CD14-positive monocyte (primary cell): ENCODE data around the gene HIGD1A. TPM values are rescaled to one million over a fixed set of nuclear protein-coding genes. Genes with fewer than 3 reads are reported as not detected.

Source experiments
- DNase-seq, 3 donors: peaks; one replicate each; pipeline ENCODE4 v3.0.0-alpha.2; 2011 to 2022
- H2AFZ ChIP-seq: 2 replicates; pipeline ENCODE4 v1.6.0; 2012; ENCODE audit warnings: mild to moderate bottlenecking, low read depth, low read length, inconsistent platforms; ENCODE audit not compliant: insufficient read depth, poor library complexity, severe bottlenecking
- H3K27ac ChIP-seq, 2 donors: 1 replicate in 1 of 2; 2 replicates in 1 of 2; pipeline ENCODE4 v1.5.1; 2012 to 2013; ENCODE audit warnings: low read length in 2 of 2, control low read depth in 1 of 2, inconsistent platforms in 1 of 2, low read depth in 1 of 2, mild to moderate bottlenecking in 1 of 2
- H3K27me3 ChIP-seq, 2 donors: one replicate each; pipeline versions ENCODE4 v1.6.0 to v1.6.1; 2011 to 2013; ENCODE audit warnings: low read length in 2 of 2; ENCODE audit not compliant: control insufficient read depth in 2 of 2, insufficient read depth in 2 of 2
- H3K36me3 ChIP-seq, 2 donors: replicated peaks in 1 of 2; 1 replicate in 1 of 2; 2 replicates in 1 of 2; pipeline versions ENCODE4 v1.5.1 to v1.6.1; 2012 to 2013; ENCODE audit warnings: low read length in 2 of 2, control low read depth in 1 of 2, inconsistent platforms in 1 of 2, mild to moderate bottlenecking in 1 of 2; ENCODE audit not compliant: insufficient read depth in 2 of 2, control insufficient read depth in 1 of 2
- H3K4me1 ChIP-seq, 2 donors: 1 replicate in 1 of 2; 2 replicates in 1 of 2; pipeline versions ENCODE4 v1.5.1 to v1.6.1; 2012 to 2013; ENCODE audit warnings: low read length in 2 of 2, control low read depth in 1 of 2, inconsistent platforms in 1 of 2, mild to moderate bottlenecking in 1 of 2, moderate library complexity in 1 of 2; ENCODE audit not compliant: insufficient read depth in 2 of 2, control insufficient read depth in 1 of 2
- H3K4me2 ChIP-seq: replicated peaks from 2 replicates; pipeline ENCODE3; 2012; ENCODE audit warnings: low read length, moderate library complexity, mild to moderate bottlenecking; ENCODE audit not compliant: poor library complexity, severe bottlenecking; ENCODE audit errors: extremely low read depth
- H3K4me3 ChIP-seq, 3 experiments: fragments of 200-600 bp in 1 of 3; sonication (generic) in 1 of 3; replicated peaks in 1 of 3; 1 replicate in 2 of 3; 2 replicates in 1 of 3; pipeline ENCODE4 v1.5.1; 2011 to 2013; ENCODE audit warnings: low read length in 3 of 3, mild to moderate bottlenecking in 3 of 3, control low read depth in 2 of 3, low read depth in 2 of 3, inconsistent platforms in 1 of 3, moderate library complexity in 1 of 3
- H3K79me2 ChIP-seq: 2 replicates; pipeline ENCODE4 v1.6.0; 2012; ENCODE audit warnings: mild to moderate bottlenecking, control low read depth, inconsistent platforms, low read length, moderate library complexity; ENCODE audit not compliant: insufficient read depth
- H3K9ac ChIP-seq: 2 replicates; pipeline ENCODE4 v1.6.0; 2017; ENCODE audit warnings: low read length, mild to moderate bottlenecking; ENCODE audit not compliant: insufficient read depth, poor library complexity, severe bottlenecking
- H3K9me3 ChIP-seq, 2 donors: replicated peaks in 1 of 2; 1 replicate in 1 of 2; 2 replicates in 1 of 2; pipeline versions ENCODE4 v1.5.1 to v1.6.1; 2012 to 2013; ENCODE audit warnings: low read length in 2 of 2, control low read depth in 1 of 2; ENCODE audit not compliant: control insufficient read depth in 1 of 2, insufficient read depth in 1 of 2
- H4K20me1 ChIP-seq: 2 replicates; pipeline ENCODE4 v1.6.0; 2012; ENCODE audit warnings: mild to moderate bottlenecking, low read length, control low read depth, moderate library complexity; ENCODE audit not compliant: insufficient read depth
- H3K27ac Mint-ChIP-seq, 7 donors: one replicate each; pipeline ENCODE4 v1.8.0; 2020; ENCODE audit warnings: mild to moderate bottlenecking in 7 of 7, mixed read lengths in 7 of 7, moderate library complexity in 6 of 7, inconsistent platforms in 2 of 7
- H3K27me3 Mint-ChIP-seq, 3 donors: one replicate each; pipeline ENCODE4 v1.8.0; 2021 to 2022; ENCODE audit warnings: low read depth in 3 of 3, mild to moderate bottlenecking in 3 of 3, mixed read lengths in 3 of 3, moderate library complexity in 3 of 3, inconsistent platforms in 1 of 3
- H3K36me3 Mint-ChIP-seq, 2 donors: one replicate each; pipeline ENCODE4 v1.8.0; 2020; ENCODE audit warnings: mixed read lengths in 2 of 2, inconsistent platforms in 1 of 2, mild to moderate bottlenecking in 1 of 2
- H3K4me1 Mint-ChIP-seq: one replicate; pipeline ENCODE4 v1.8.0; 2020; ENCODE audit warnings: mild to moderate bottlenecking, mixed read lengths
- H3K4me3 Mint-ChIP-seq, 2 donors: one replicate each; pipeline ENCODE4 v1.8.0; 2020; ENCODE audit warnings: mild to moderate bottlenecking in 2 of 2, mixed read lengths in 2 of 2, moderate library complexity in 1 of 2
- H3K9me3 Mint-ChIP-seq, 7 donors: one replicate each; pipeline ENCODE4 v1.8.0; 2020 to 2022; ENCODE audit warnings: mixed read lengths in 7 of 7, mild to moderate bottlenecking in 6 of 7, moderate library complexity in 6 of 7, inconsistent platforms in 2 of 7
- WGBS: methylation state at CpG from one replicate; pipeline ENCODE4 v1.1.5; 2013; ENCODE audit warnings: missing lambda C conversion rate; ENCODE audit not compliant: insufficient coverage; 5-methylcytosine and 5-hydroxymethylcytosine counted together
- intact Hi-C, 2 donors: fragments of 100-400 bp; cut with micrococcal nuclease; formaldehyde crosslinking; loops; one replicate each; pipeline versions ENCODE4 v1.15.0 to v1.15.1; 2023
- polyA plus RNA-seq, 3 donors: library from polyadenylated mRNA; depleted of rRNA in 1 of 3; unstranded in 2 of 3; stranded (reverse) in 1 of 3; fragments of 300-500 nt in 2 of 3; fragments of >200 nt in 1 of 3; fragmentation: Illumina TruSeq in 2 of 3; gene quantifications; 1 replicate in 2 of 3; 2 replicates in 1 of 3; pipeline ENCODE4 v1.2.3, GENCODE V29; 2012 to 2021
- TF ChIP-seq, protein P1 (sequence below): fragments of 200-600 bp; IDR thresholded peaks from one replicate; pipeline ENCODE4 v1.8.0; 2022; ENCODE audit warnings: antibody characterized with exemption, mild to moderate bottlenecking

HIGD1A gene
- polyA plus RNA-seq, 3 donors = 34.8 to 115 (median 104) TPM

DNA sequence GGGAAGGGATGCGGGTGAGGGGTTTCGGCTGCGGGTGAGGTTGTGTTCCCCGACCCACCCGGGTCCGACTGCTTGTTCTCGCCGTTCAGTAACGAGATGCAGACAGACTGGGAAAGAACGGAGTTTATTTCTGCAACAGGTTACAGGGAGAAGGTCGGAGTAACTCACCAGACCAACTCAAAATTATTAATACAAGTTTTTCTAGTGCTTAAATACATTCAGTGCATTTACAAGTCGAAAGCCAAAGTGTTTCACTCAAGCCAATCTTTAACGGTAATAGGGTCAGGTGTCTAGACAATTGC, 492 bp upstream of the HIGD1A start:
- no peak for DNase-seq
- peaks cover 14 to 35% (median 17%) of the 10 kb centered on the region in 3 donors for H3K27me3 Mint-ChIP-seq
- H3K36me3 Mint-ChIP-seq = peaks cover 5% of the 10 kb centered on the region in 2 donors

DNA sequence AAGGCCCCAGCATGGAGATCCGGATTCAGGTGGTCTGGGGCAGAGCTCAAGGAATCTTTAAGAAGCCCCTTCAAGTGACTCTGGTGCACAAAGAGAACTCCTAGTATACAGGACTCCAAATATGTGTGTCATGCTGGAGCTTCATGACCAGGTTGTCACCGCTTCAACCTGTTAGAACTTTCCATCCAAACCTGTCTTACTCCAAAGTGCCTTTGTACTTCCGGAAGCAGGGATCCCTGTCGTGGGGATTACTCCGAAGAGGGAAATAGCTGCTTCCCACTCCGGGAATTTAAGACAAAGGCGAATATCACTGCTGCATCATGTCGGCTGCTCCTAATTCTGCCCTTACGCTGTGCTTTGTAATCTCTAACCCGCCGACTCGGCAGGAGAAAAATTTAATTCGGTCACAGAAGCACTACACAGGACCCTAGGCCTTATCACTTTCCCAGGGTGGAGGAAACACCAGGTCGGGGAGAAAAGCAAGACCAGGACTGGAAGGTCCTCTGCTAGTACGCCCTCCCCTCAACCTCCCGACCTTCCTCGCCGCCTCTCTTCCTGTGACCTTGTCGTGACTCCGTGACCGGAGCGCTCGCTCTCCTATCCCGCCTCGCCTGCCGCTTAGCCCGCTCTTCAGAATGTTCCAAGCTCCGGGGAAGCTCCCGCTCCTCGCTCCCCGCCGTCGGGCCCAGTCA, 730 bp downstream of the HIGD1A start:
- no peaks in the 10 kb centered on the region for H3K36me3 ChIP-seq
- peak overlapping the region; percentile 79 to 80 for H3K27ac ChIP-seq
- H3K4me3 Mint-ChIP-seq = peak overlapping the region; percentile 98 to 99
- H3K4me1 Mint-ChIP-seq = peaks cover 46% of the 10 kb centered on the region
- DNase-seq = peak in 2 of 3 donors; percentile 12 to 22
- H2AFZ ChIP-seq = peak overlapping the region; percentile 97
- peak overlapping the region; percentile 91 for H3K4me2 ChIP-seq
- H3K27me3 ChIP-seq = peaks cover 2 to 18% of the 10 kb centered on the region in 2 donors
- peaks cover 0 to 3% (median 0%) of the 10 kb centered on the region in 7 donors for H3K9me3 Mint-ChIP-seq
- TF ChIP-seq, protein P1, sequence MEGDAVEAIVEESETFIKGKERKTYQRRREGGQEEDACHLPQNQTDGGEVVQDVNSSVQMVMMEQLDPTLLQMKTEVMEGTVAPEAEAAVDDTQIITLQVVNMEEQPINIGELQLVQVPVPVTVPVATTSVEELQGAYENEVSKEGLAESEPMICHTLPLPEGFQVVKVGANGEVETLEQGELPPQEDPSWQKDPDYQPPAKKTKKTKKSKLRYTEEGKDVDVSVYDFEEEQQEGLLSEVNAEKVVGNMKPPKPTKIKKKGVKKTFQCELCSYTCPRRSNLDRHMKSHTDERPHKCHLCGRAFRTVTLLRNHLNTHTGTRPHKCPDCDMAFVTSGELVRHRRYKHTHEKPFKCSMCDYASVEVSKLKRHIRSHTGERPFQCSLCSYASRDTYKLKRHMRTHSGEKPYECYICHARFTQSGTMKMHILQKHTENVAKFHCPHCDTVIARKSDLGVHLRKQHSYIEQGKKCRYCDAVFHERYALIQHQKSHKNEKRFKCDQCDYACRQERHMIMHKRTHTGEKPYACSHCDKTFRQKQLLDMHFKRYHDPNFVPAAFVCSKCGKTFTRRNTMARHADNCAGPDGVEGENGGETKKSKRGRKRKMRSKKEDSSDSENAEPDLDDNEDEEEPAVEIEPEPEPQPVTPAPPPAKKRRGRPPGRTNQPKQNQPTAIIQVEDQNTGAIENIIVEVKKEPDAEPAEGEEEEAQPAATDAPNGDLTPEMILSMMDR = no peak
- peaks cover 5% of the 10 kb centered on the region in 2 donors for H3K36me3 Mint-ChIP-seq
- peak overlapping the region; percentile 75 for H3K9ac ChIP-seq
- peaks cover 25 to 39% of the 10 kb centered on the region in 2 donors for H3K4me1 ChIP-seq
- peaks cover 48% of the 10 kb centered on the region for H3K79me2 ChIP-seq
- H4K20me1 ChIP-seq = peaks cover 24% of the 10 kb centered on the region
- peak overlapping the region; percentile 89 to 96 (median 92) for H3K27ac Mint-ChIP-seq
- intact Hi-C loops = loop anchor here in 1 of 2 donors (10.0 kb wide), 1 partner anchor 199 kb away; the partner anchor contains the start of gene NKTR
- WGBS = 2% methylated on average over 28 of the region's 33 CpGs
- peak overlapping the region; percentile 58 to 97 (median 80) for H3K4me3 ChIP-seq
- no peaks in the 10 kb centered on the region for H3K9me3 ChIP-seq
- peaks cover 14 to 32% (median 17%) of the 10 kb centered on the region in 3 donors for H3K27me3 Mint-ChIP-seq

More for the DNA sequence above, 492 bp upstream of the HIGD1A start:
- peak overlapping the region; percentile 98 to 99 for H3K4me3 Mint-ChIP-seq
- H3K9me3 Mint-ChIP-seq = peaks cover 0 to 3% (median 0%) of the 10 kb centered on the region in 7 donors
- peak overlapping the region in 4 of 7 donors; percentile 49 to 92 (median 84) for H3K27ac Mint-ChIP-seq
- intact Hi-C loops = loop anchor here in 1 of 2 donors (10.0 kb wide), 1 partner anchor 200 kb away; the partner anchor contains the start of gene NKTR
- H3K4me2 ChIP-seq = peak overlapping the region; percentile 91
- peak overlapping the region; percentile 58 to 97 (median 80) for H3K4me3 ChIP-seq
- TF ChIP-seq, protein P1 = no peak
- 0% methylated on average over 7 of the region's 13 CpGs for WGBS
- peaks cover 23 to 33% of the 10 kb centered on the region in 2 donors for H3K4me1 ChIP-seq
- H3K27me3 ChIP-seq = peaks cover 2 to 18% of the 10 kb centered on the region in 2 donors
- peaks cover 42% of the 10 kb centered on the region for H3K4me1 Mint-ChIP-seq
- H3K79me2 ChIP-seq = peaks cover 45% of the 10 kb centered on the region
- peak overlapping the region; percentile 97 for H2AFZ ChIP-seq
- no peaks in the 10 kb centered on the region for H3K36me3 ChIP-seq
- H3K9me3 ChIP-seq = no peaks in the 10 kb centered on the region
- H3K9ac ChIP-seq = peak overlapping the region; percentile 75
- H4K20me1 ChIP-seq = peaks cover 19% of the 10 kb centered on the region
- H3K27ac ChIP-seq = peak overlapping the region in 1 of 2 donors; percentile 79
